B cell (primary cell): Measurements from ENCODE around the gene SLC1A4. TPM values are rescaled to one million over a fixed set of nuclear protein-coding genes. Genes with fewer than 3 reads are reported as not detected.

ENCODE experiments used
- ATAC-seq: fragments of 200-7000 bp; cut with Tn5 transposase; one replicate; pipeline ENCODE4 v1.10.0; 2021; ENCODE audit warnings: low read depth, mild to moderate bottlenecking, moderate number of reproducible peaks, moderate library complexity
- CTCF ChIA-PET: fragments of 350-600 bp; sonication (Branson Sonifier 250); formaldehyde crosslinking; loops from one replicate; lab custom pipeline; 2021; ENCODE audit warnings: antibody characterized with exemption, inconsistent platforms; lab: Charles Lee
- POLR2A ChIA-PET: fragments of 350-600 bp; sonication (Branson Sonifier 250); formaldehyde crosslinking; loops from one replicate; lab custom pipeline; 2021; ENCODE audit warnings: antibody characterized with exemption; lab: Charles Lee
- DNase-seq: peaks from one replicate; pipeline ENCODE4 v3.0.0; 2013
- H2AFZ ChIP-seq: 2 replicates; pipeline ENCODE4 v1.6.1; 2012; ENCODE audit warnings: mild to moderate bottlenecking, low read depth, low read length; ENCODE audit not compliant: insufficient read depth, poor library complexity, severe bottlenecking
- H3K27ac ChIP-seq, 2 donors: 1 replicate in 1 of 2; 2 replicates in 1 of 2; pipeline ENCODE4 v1.5.1; 2012 to 2013; ENCODE audit warnings: low read length in 2 of 2, mild to moderate bottlenecking in 2 of 2, moderate library complexity in 1 of 2
- H3K27me3 ChIP-seq, 4 experiments: fragments of 200-600 bp in 1 of 4; sonication (generic) in 1 of 4; replicated peaks in 1 of 4; 1 replicate in 2 of 4; 2 replicates in 2 of 4; pipeline versions ENCODE4 v1.6.1 to v1.7.0; 2013 to 2016; ENCODE audit warnings: low read length in 3 of 4, mild to moderate bottlenecking in 2 of 4, mixed read lengths in 1 of 4, moderate library complexity in 1 of 4; ENCODE audit not compliant: insufficient read depth in 4 of 4, control insufficient read depth in 3 of 4; ENCODE audit errors: control extremely low read depth in 1 of 4
- H3K36me3 ChIP-seq, 2 experiments: replicated peaks in 1 of 2; 1 replicate in 1 of 2; 2 replicates in 1 of 2; pipeline versions ENCODE4 v1.6.1 to v1.7.1; 2013; ENCODE audit warnings: low read length in 1 of 2; ENCODE audit not compliant: insufficient read depth in 2 of 2, control insufficient read depth in 1 of 2; ENCODE audit errors: control extremely low read depth in 1 of 2, extremely low read depth in 1 of 2
- H3K4me1 ChIP-seq, 2 donors: fragments of 200-600 bp in 1 of 2; sonication (generic) in 1 of 2; 1 replicate in 1 of 2; 2 replicates in 1 of 2; pipeline versions ENCODE4 v1.5.1 to v1.6.1; 2013 to 2017; ENCODE audit warnings: low read length in 2 of 2; ENCODE audit not compliant: control insufficient read depth in 2 of 2, insufficient read depth in 2 of 2
- H3K4me2 ChIP-seq: replicated peaks from 2 replicates; pipeline ENCODE3; 2012; ENCODE audit warnings: mild to moderate bottlenecking, low read depth, low read length; ENCODE audit not compliant: poor library complexity, severe bottlenecking
- H3K4me3 ChIP-seq, 5 experiments: fragments of 200-600 bp in 1 of 5; sonication (generic) in 1 of 5; 1 replicate in 3 of 5; 2 replicates in 2 of 5; pipeline versions ENCODE4 v1.5.1 to v1.7.0; 2011 to 2016; ENCODE audit warnings: low read length in 4 of 5, mild to moderate bottlenecking in 4 of 5, low read depth in 2 of 5, control low read depth in 1 of 5, moderate library complexity in 1 of 5; ENCODE audit not compliant: insufficient read depth in 1 of 5; ENCODE audit errors: control extremely low read depth in 1 of 5, extremely low read depth in 1 of 5
- H3K79me2 ChIP-seq: fragments of 200-600 bp; sonication (generic); one replicate; pipeline ENCODE4 v1.6.0; 2016; ENCODE audit warnings: low read length; ENCODE audit not compliant: control insufficient read depth, insufficient read depth
- H3K9ac ChIP-seq: fragments of 200-600 bp; sonication (generic); 2 replicates; pipeline ENCODE4 v1.6.1; 2017; ENCODE audit warnings: mild to moderate bottlenecking, low read length, moderate library complexity
- H3K9me3 ChIP-seq, 3 donors: one replicate each; pipeline versions ENCODE4 v1.6.1 to v1.7.1; 2013; ENCODE audit warnings: low read length in 2 of 3; ENCODE audit not compliant: control insufficient read depth in 2 of 3, insufficient read depth in 1 of 3; ENCODE audit errors: control extremely low read depth in 1 of 3
- H4K20me1 ChIP-seq: 2 replicates; pipeline ENCODE4 v1.6.0; 2012; ENCODE audit warnings: mild to moderate bottlenecking, low read length; ENCODE audit not compliant: insufficient read depth, control insufficient read depth, poor library complexity, severe bottlenecking
- H3K27ac Mint-ChIP-seq: one replicate; pipeline ENCODE4 v1.8.0; 2021; ENCODE audit warnings: mixed read lengths
- H3K27me3 Mint-ChIP-seq: one replicate; pipeline ENCODE4 v1.8.0; 2021; ENCODE audit warnings: mixed read lengths
- H3K4me1 Mint-ChIP-seq: one replicate; pipeline ENCODE4 v1.8.0; 2021; ENCODE audit warnings: mixed read lengths
- H3K4me3 Mint-ChIP-seq: one replicate; pipeline ENCODE4 v1.8.0; 2021; ENCODE audit warnings: mixed read lengths
- H3K9me3 Mint-ChIP-seq: one replicate; pipeline ENCODE4 v1.8.0; 2022; ENCODE audit warnings: mixed read lengths; ENCODE audit not compliant: insufficient read depth
- CTCF ChIP-seq: fragments of 200-600 bp; IDR thresholded peaks from one replicate; pipeline ENCODE4 v1.8.0; 2022; ENCODE audit warnings: antibody characterized with exemption, mild to moderate bottlenecking
- EZH2 ChIP-seq: IDR thresholded peaks from 2 replicates; pipeline ENCODE4 v1.6.1; 2012; ENCODE audit warnings: borderline replicate concordance, low read depth, mild to moderate bottlenecking, moderate library complexity, low read length; ENCODE audit not compliant: insufficient read depth, poor library complexity, severe bottlenecking
- WGBS: methylation state at CpG from one replicate; pipeline ENCODE4 v1.1.5; 2013; ENCODE audit warnings: missing lambda C conversion rate; ENCODE audit not compliant: insufficient coverage; 5-methylcytosine and 5-hydroxymethylcytosine counted together
- intact Hi-C: fragments of 100-400 bp; cut with micrococcal nuclease; formaldehyde crosslinking; loops from one replicate; pipeline ENCODE4 v1.10.0; 2022
- polyA plus RNA-seq: library from polyadenylated mRNA; depleted of rRNA; stranded (reverse); fragments of >200 nt; gene quantifications from 2 replicates; pipeline ENCODE4 v1.2.3, GENCODE V29; 2012
- total RNA-seq, 2 donors: library from RNA; stranded (reverse); fragments of 120-200 nt in 1 of 2; gene quantifications; 1 replicate in 1 of 2; 2 replicates in 1 of 2; pipeline versions ENCODE4 v1.2.3 to v1.2.4, GENCODE V29; 2013 to 2022

Gene SLC1A4
- total and polyA plus RNA-seq, 2 donors (not counting 1 experiment from before 2014, with no cell fraction given), result 1.7 to 15.7 TPM

GRCh38 chr2:65057054-65057375, 67.8 kb downstream of the SLC1A4 start:
- H3K4me1 ChIP-seq, result peaks cover 43 to 47% of the 10 kb centered on the region in 2 donors
- H4K20me1 ChIP-seq, result peaks cover 5% of the 10 kb centered on the region

More at GRCh38 chr2:65057054-65057375, 67.8 kb downstream of the SLC1A4 start:
- Histone ChIP-seq H3K9me3 (no peaks in the 10 kb centered on the region), H3K79me2 (peaks cover 81% of the 10 kb centered on the region), H3K9ac (peak overlapping the region; percentile 83), H2AFZ (peak overlapping the region; percentile 91), H3K4me3 (peak overlapping the region; percentile 76 to 81 (median 80)), H3K27me3 (no peaks in the 10 kb centered on the region), H3K4me2 (peak overlapping the region; percentile 84), H3K27ac (peak overlapping the region in 1 of 2 donors; percentile 88), H3K36me3 (no peaks in the 10 kb centered on the region)
- no peak for TF ChIP-seq CTCF
- TF ChIP-seq EZH2, result no peak
- Mint-ChIP-seq H3K27me3 (no peaks in the 10 kb centered on the region), H3K4me3 (peak overlapping the region; percentile 90), H3K27ac (peak overlapping the region; percentile 88), H3K9me3 (no peaks in the 10 kb centered on the region), H3K4me1 (peaks cover 61% of the 10 kb centered on the region)
- CTCF ChIA-PET, result interaction anchor here (1.0 to 5.8 kb wide), 2 partner anchors 14 to 140 kb away, joined by 3 to 45 read pairs; no protein-coding TSS in a partner anchor
- POLR2A ChIA-PET, result interaction anchor here (0.6 to 3.4 kb wide), 6 partner anchors 8 to 170 kb away, joined by 4 to 21 read pairs (median 14); partner anchors contain the start of genes ACTR2 and RAB1A
- WGBS, result 3% methylated on average over 3 of the region's 5 CpGs
- intact Hi-C loops, result loop anchor here (2.0 to 10.0 kb wide), 5 partner anchors 16 to 912 kb away; partner anchors contain the start of genes ACTR2, AFTPH, PELI1 and SERTAD2
- DNase-seq (no peak), ATAC-seq (no peak)
